SJCRH30 (cell line): ENCODE data around the gene ANKLE2. TPM values are rescaled to one million over a fixed set of nuclear protein-coding genes. Genes with fewer than 3 reads are reported as not detected.
"Not testable (repeated sequence)": the region's sequence is repeated elsewhere in the genome, so short reads cannot be mapped to it uniquely, and the experiment has no call there.

Source experiments
- DNase-seq, 2 experiments: peaks; one replicate each; pipeline ENCODE4 v3.0.0-alpha.2; 2015 to 2020
- H3K27ac ChIP-seq: fragments of 250-450 bp; sonication (Bioruptor Pico); 2 replicates; pipeline ENCODE4 v1.5.1; 2020; ENCODE audit warnings: mild to moderate bottlenecking, moderate library complexity
- H3K27me3 ChIP-seq: fragments of 250-450 bp; sonication (Bioruptor Pico); 2 replicates; pipeline ENCODE4 v1.5.1; 2020; ENCODE audit warnings: mild to moderate bottlenecking, moderate library complexity
- H3K36me3 ChIP-seq: fragments of 250-450 bp; sonication (Bioruptor Pico); 2 replicates; pipeline ENCODE4 v1.5.1; 2020; ENCODE audit warnings: mild to moderate bottlenecking, moderate library complexity
- H3K4me1 ChIP-seq: fragments of 250-450 bp; sonication (Bioruptor Pico); 2 replicates; pipeline ENCODE4 v1.5.1; 2020; ENCODE audit warnings: mild to moderate bottlenecking, moderate library complexity
- H3K4me3 ChIP-seq: fragments of 250-450 bp; sonication (Bioruptor Pico); 2 replicates; pipeline ENCODE4 v1.5.1; 2020; ENCODE audit warnings: mild to moderate bottlenecking, moderate library complexity
- H3K9me3 ChIP-seq: fragments of 250-450 bp; sonication (Bioruptor Pico); replicated peaks from 2 replicates; pipeline ENCODE4 v1.5.1; 2020; ENCODE audit warnings: mild to moderate bottlenecking, moderate library complexity
- total RNA-seq: library from RNA; depleted of rRNA; stranded (reverse); fragments of >200 nt; shearing (Covaris generic); gene quantifications from 2 replicates; pipeline ENCODE4 v1.2.3, GENCODE V29; 2014

ANKLE2 gene
- total RNA-seq, 1 experiment from 2014 or later = 59.1 TPM

GRCh38 chr12:132710405-132711079 lies 51.1 kb downstream of the ANKLE2 start, which contains the start of gene PGAM5:
Gene PGAM5 (plus strand): TSS chr12:132710842. CDS start chr12:132710877, 35 bp downstream.
- Histone ChIP-seq H3K27me3 (no peaks in the 10 kb centered on the region), H3K27ac (peak within 1 kb of the TSS; percentile 24; the same call in 1 of the 2 replicates), H3K4me1 (no peaks in the 10 kb centered on the region), H3K9me3 (no peaks in the 10 kb centered on the region), H3K4me3 (peak within 1 kb of the TSS; percentile 65), H3K36me3 (peaks cover 26% of the 10 kb centered on the region)
- DNase-seq = peak; percentile 70 to 79

DNA sequence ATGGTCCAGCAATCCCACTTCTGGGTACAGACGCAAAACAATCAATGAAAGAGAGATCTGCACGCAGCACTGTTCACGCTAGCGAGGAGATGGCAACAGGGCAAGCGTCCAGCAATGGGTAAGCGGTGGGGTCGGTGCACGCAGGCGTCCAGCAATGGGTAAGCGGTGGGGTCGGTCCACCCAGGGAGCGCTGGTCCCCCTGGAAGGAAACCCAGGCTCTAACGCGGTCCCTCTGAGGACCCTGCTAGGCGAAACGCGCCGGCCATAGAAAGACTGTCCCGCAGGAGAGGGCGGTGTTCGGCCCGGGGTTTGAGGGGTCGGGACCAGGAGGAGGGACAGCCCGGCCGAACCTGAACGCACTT lies 51.6 kb downstream of the ANKLE2 start:
- no peaks in the 10 kb centered on the region for H3K27me3 ChIP-seq
- H3K9me3 ChIP-seq = no peaks in the 10 kb centered on the region
- H3K4me1 ChIP-seq = no peaks in the 10 kb centered on the region
- no peak for DNase-seq
- peak overlapping the region; percentile 24; the same call in 1 of the 2 replicates for H3K27ac ChIP-seq
- H3K36me3 ChIP-seq = peaks cover 23% of the 10 kb centered on the region
- H3K4me3 ChIP-seq = peak overlapping the region; percentile 65

DNA sequence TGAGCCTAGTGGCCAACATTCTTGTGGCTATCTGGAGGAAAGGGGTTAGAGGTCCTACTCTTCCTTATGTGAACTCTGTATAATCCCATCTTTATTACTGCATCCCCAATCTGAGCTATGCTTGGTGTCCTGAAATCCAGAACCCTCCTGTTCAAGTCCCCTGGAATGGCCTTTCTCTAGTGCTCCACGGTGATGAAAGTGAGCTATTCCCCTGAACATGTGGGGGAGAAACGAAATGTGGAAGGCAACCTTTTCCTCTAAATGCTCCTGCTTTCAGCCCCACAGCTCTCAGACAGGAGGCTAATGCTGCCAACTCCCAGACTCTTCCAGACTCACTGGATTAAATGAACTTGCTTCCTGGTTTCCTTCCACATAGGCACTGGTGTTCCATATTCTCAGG lies 53.5 kb downstream of the ANKLE2 start:
- Histone ChIP-seq H3K4me1 (no peaks in the 10 kb centered on the region), H3K27ac (no peak overlapping the region), H3K36me3 (peaks cover 8% of the 10 kb centered on the region), H3K27me3 (no peaks in the 10 kb centered on the region), H3K9me3 (no peaks in the 10 kb centered on the region), H3K4me3 (no peak overlapping the region)
- DNase-seq = no peak

DNA sequence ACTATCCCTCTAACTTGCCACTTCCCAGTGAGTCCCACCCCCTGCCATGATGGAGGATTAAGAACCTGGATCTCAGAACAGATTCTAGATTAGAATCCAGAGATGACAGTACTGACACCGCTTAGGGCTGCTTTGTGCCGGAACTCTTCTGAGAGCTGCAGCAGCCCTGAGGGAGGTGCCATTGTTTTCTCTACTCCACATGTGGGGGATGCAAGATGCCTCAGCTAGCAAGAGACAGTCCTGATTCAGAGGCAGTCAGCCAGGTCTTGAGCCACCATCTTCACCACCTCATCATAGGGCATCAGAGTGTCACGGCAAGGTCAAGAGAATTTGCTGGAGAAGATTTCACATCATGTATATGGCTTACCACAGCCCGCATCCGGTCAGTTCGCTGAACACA lies 54.4 kb downstream of the ANKLE2 start:
- no peaks in the 10 kb centered on the region for H3K4me1 ChIP-seq
- no peak for DNase-seq
- no peaks in the 10 kb centered on the region for H3K27me3 ChIP-seq
- H3K4me3 ChIP-seq = no peak overlapping the region
- no peak overlapping the region for H3K27ac ChIP-seq
- no peaks in the 10 kb centered on the region for H3K9me3 ChIP-seq
- peaks cover 7% of the 10 kb centered on the region for H3K36me3 ChIP-seq

GRCh38 chr12:132703641-132704040 lies 58.0 kb downstream of the ANKLE2 start:
- no peaks in the 10 kb centered on the region for H3K4me1 ChIP-seq
- H3K27me3 ChIP-seq = no peaks in the 10 kb centered on the region
- no peak overlapping the region for H3K4me3 ChIP-seq
- peaks cover 26% of the 10 kb centered on the region for H3K36me3 ChIP-seq
- no peak for DNase-seq
- no peak overlapping the region for H3K27ac ChIP-seq
- no peaks in the 10 kb centered on the region for H3K9me3 ChIP-seq

DNA sequence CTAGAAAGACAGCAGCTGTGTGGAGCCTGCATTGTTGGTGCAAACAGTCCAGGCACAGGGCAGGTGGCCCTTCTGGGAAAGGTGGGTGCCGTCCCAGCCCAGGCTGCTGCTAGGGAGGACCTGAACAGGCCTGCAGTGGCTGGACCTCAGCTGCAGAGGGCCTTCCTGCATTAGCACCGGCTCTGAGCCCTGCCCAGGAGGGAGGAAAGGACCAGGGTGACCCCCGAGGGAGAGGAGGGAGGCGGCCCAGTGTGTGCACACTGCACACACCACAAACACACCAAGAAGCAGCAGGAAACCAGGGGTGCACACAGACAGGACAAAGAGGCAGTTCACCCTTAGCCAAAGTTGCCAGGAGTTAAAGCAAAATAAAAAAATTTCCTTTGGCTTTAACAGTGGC lies 59.0 kb downstream of the ANKLE2 start:
- no peak overlapping the region for H3K27ac ChIP-seq
- H3K36me3 ChIP-seq = peaks cover 32% of the 10 kb centered on the region
- H3K4me3 ChIP-seq = no peak overlapping the region
- no peaks in the 10 kb centered on the region for H3K4me1 ChIP-seq
- no peaks in the 10 kb centered on the region for H3K9me3 ChIP-seq
- no peak for DNase-seq
- H3K27me3 ChIP-seq = no peaks in the 10 kb centered on the region

DNA sequence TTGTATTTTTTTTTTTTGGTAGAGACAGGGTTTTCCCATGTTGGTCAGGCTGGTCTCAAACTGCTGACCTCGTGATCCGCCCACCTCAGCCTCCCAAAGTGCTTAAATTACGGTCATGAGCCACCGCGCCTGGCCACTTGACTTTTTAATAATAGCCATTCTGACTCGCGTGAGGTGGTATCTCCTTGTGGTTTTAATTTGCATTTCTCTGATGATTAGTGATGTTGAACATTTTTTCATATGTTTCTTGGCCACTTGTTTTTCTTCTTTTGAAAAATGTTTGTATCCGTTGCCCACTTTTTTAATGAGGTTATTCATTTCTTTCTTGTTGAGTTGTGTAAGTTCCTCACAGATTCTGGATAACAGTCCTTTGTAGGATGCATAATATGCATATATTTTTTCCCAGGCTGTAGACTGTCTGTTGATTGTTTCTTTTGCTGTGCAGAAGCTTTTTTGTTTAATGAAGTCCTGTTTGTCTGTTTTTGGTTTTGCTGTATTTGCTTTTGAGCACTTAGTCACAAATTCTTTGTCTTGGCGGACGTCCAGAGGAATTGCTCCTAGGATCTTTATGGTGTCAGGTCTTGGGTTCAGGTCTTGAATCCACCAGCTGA lies 61.3 kb downstream of the ANKLE2 start:
- Histone ChIP-seq H3K36me3 (peaks cover 51% of the 10 kb centered on the region), H3K4me3 (no peak overlapping the region), H3K4me1 (no peaks in the 10 kb centered on the region), H3K27me3 (no peaks in the 10 kb centered on the region), H3K9me3 (no peaks in the 10 kb centered on the region), H3K27ac (no peak overlapping the region)
- DNase-seq = no peak

- DNase-seq = no peak
- H3K27ac ChIP-seq = no peak overlapping the region
- H3K36me3 ChIP-seq = peaks cover 51% of the 10 kb centered on the region
- H3K9me3 ChIP-seq = no peaks in the 10 kb centered on the region
- no peak overlapping the region for H3K4me3 ChIP-seq
- no peaks in the 10 kb centered on the region for H3K4me1 ChIP-seq
- H3K27me3 ChIP-seq = no peaks in the 10 kb centered on the region
Measured at GRCh38 chr12:132698341-132698740, 63.3 kb downstream of the ANKLE2 start.

DNA sequence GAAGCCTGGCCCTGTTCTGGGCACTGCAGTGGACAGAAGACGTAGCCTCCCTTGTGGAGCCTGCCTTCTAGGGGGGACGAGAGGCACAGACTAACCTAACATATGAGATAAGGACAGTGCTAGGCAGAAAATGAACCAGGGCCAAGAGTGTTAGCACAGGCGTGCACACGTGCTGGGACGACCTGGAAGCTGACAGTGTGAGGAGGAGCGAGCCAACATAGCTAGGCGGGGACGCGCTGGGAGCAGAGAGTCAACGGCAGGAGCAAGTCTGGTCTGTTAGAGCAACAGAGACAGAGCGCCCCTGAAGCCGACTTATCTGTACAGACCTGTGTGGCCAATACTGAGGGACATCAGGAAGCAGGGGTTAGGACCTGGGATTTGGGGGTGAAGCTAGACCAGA lies 66.2 kb downstream of the ANKLE2 start:
- H3K4me1 ChIP-seq = no peaks in the 10 kb centered on the region
- H3K36me3 ChIP-seq = peaks cover 50% of the 10 kb centered on the region
- no peak overlapping the region for H3K4me3 ChIP-seq
- no peak for DNase-seq
- no peak overlapping the region for H3K27ac ChIP-seq
- H3K9me3 ChIP-seq = no peaks in the 10 kb centered on the region
- no peaks in the 10 kb centered on the region for H3K27me3 ChIP-seq

DNA sequence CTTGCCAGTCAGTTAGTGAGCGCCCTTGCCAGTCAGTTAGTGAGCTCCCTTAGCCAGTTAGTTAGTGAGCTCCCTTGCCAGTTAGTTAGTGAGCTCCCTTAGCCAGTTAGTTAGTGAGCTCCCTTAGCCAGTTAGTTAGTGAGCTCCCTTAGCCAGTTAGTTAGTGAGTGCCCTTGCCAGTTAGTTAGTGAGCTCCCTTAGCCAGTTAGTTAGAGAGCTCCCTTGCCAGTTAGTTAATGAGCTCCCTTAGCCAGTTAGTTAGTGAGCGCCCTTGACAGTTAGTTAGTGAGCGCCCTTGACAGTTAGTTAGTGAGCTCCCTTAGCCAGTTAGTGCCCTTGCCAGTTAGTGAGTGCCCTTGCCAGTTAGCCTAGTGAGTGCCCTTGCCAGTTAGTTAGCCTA lies 66.7 kb downstream of the ANKLE2 start:
- H3K4me1 ChIP-seq, H3K27ac ChIP-seq, H3K4me3 ChIP-seq, H3K9me3 ChIP-seq, DNase-seq, H3K27me3 ChIP-seq: not testable (repeated sequence)
- H3K36me3 ChIP-seq = peaks cover 52% of the 10 kb centered on the region

DNA sequence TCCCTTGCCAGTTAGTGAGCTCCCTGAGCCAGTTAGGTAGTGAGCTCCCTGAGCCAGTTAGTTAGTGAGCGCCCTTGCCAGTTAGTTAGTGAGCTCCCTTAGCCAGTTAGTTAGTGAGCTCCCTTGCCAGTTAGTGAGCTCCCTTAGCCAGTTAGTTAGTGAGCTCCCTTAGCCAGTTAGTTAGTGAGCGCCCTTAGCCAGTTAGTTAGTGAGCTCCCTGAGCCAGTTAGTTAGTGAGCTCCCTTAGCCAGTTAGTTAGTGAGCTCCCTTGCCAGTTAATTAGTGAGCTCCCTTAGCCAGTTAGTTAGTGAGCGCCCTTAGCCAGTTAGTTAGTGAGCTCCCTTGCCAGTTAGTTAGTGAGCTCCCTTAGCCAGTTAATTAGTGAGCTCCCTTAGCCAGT lies 69.6 kb downstream of the ANKLE2 start:
- not testable (repeated sequence) for H3K9me3 ChIP-seq, H3K27ac ChIP-seq, H3K4me3 ChIP-seq, H3K27me3 ChIP-seq, H3K4me1 ChIP-seq, DNase-seq
- H3K36me3 ChIP-seq = peaks cover 37% of the 10 kb centered on the region

GRCh38 chr12:132690112-132690511 lies 71.5 kb downstream of the ANKLE2 start:
- Histone ChIP-seq H3K36me3 (peaks cover 31% of the 10 kb centered on the region), H3K9me3 (no peaks in the 10 kb centered on the region), H3K27me3 (no peaks in the 10 kb centered on the region), H3K4me1 (no peaks in the 10 kb centered on the region), H3K4me3 (no peak overlapping the region), H3K27ac (no peak overlapping the region)
- no peak for DNase-seq

DNA sequence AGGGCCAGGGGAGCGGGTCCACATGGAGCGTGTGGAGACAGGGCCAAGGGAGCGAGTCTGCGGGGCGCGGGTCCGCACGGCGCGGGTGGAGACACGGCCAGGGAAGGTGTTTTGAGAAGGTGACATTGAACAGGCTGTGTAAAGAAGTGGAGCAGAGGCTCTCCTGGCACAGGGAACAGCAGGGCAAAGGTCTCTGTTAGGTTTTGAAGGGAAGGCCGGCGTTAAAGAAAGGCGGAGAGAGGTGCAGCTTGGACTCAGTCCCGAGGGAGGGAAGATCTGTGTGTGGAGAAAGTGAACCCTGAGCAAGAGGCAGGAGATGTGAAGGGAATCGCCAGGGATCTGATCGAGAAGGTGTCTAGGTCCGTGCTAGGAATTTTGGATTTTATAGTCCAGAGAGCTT lies 72.4 kb downstream of the ANKLE2 start:
- H3K4me1 ChIP-seq = no peaks in the 10 kb centered on the region
- DNase-seq = no peak
- peaks cover 30% of the 10 kb centered on the region for H3K36me3 ChIP-seq
- no peak overlapping the region for H3K4me3 ChIP-seq
- no peaks in the 10 kb centered on the region for H3K9me3 ChIP-seq
- H3K27me3 ChIP-seq = no peaks in the 10 kb centered on the region
- no peak overlapping the region for H3K27ac ChIP-seq

- no peaks in the 10 kb centered on the region for H3K27me3 ChIP-seq
- peak within 1 kb of the TSS; percentile 71 for H3K27ac ChIP-seq
- H3K9me3 ChIP-seq = peaks cover 8% of the 10 kb centered on the region; the same call in 1 of the 2 replicates
- peaks cover 36% of the 10 kb centered on the region for H3K36me3 ChIP-seq
- peak; percentile 94 to 95 for DNase-seq
- H3K4me3 ChIP-seq = peak within 1 kb of the TSS; percentile 79
- H3K4me1 ChIP-seq = no peaks in the 10 kb centered on the region
Measured at GRCh38 chr12:132687211-132688164, 74.1 kb downstream of the ANKLE2 start, which contains the start of the genes POLE and PXMP2. Gene POLE (minus strand): TSS chr12:132687342. CDS start chr12:132687315, 27 bp downstream. Gene PXMP2 (plus strand): TSS chr12:132687587. CDS start chr12:132687671, 84 bp downstream.

DNA sequence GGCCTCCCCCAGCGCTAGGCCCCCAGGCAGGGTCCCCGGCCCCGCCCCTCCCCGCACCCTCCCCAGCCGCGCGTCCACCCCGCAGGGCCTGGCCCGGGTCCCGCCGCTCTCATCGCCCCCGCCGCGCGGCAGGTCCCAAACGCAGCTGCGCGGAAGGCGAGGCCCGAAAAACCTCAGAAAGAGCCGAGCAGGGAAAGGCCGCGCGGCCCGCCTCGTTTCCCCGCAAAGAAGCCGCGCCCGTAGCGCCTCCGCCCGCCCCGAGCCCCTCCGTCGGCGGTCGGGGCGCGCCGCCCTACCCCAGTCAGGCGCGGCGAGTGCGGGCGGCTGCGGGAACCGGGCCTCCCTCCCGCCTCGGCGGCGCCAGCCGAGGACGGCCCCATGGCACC lies 74.8 kb downstream of the ANKLE2 start:
- no peaks in the 10 kb centered on the region for H3K27me3 ChIP-seq
- H3K27ac ChIP-seq = peak overlapping the region; percentile 71
- no peaks in the 10 kb centered on the region for H3K4me1 ChIP-seq
- H3K9me3 ChIP-seq = peaks cover 8% of the 10 kb centered on the region; the same call in 1 of the 2 replicates
- peaks cover 41% of the 10 kb centered on the region for H3K36me3 ChIP-seq
- DNase-seq = peak in 1 of 2 experiments; percentile 42
- peak overlapping the region; percentile 79 for H3K4me3 ChIP-seq
